Adipose tissue (tissue), 3 donors: ENCODE measurements around the gene SYNJ2. TPM values are rescaled to one million over a fixed set of nuclear protein-coding genes. Genes with fewer than 3 reads are reported as not detected.

Experiments
- H3K27ac ChIP-seq: one replicate; pipeline ENCODE4 v1.5.1; 2013; ENCODE audit warnings: low read depth, low read length
- WGBS, 3 donors: extraction: QIAGEN DNeasy Blood & Tissue Kit; methylation state at CpG; one replicate each; pipeline ENCODE4 v1.1.7; 2013; 5-methylcytosine and 5-hydroxymethylcytosine counted together
- polyA plus RNA-seq, 3 donors: library from polyadenylated mRNA; stranded (reverse); fragments of 200-250 nt; gene quantifications; one replicate each; pipeline ENCODE4 v1.2.3, GENCODE V29; 2013
- donor health status: healthy with polysubstance abuse.
- donor health status: Bipolar disorder and iron deficiency.
- donor health status: healthy.

The SYNJ2 gene
- polyA plus RNA-seq, 3 donors = 2.6 to 6.0 (median 3.8) TPM

DNA sequence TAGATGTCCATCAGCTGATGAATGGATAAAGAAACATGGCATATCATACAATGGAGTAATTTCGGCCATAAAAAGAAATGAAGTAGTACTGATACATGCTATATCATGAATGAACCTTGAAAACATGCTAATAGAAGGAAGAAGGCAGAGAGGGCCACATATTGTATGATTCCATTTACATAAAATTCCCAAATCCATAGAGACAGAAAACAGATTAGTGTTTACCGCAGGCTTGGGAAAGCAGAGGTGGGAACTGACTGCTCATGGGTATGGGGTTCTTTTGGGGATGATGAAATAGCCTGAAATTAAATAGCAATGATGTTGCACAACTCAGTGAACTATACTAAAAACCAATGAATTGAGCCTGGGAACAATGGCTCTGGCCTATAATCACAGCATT lies 128.1 kb downstream of the SYNJ2 start:
- no peak overlapping the region for H3K27ac ChIP-seq
- 72 to 97% (median 92%) methylated on average over 2 of the region's 2 CpGs for WGBS, 3 donors

DNA sequence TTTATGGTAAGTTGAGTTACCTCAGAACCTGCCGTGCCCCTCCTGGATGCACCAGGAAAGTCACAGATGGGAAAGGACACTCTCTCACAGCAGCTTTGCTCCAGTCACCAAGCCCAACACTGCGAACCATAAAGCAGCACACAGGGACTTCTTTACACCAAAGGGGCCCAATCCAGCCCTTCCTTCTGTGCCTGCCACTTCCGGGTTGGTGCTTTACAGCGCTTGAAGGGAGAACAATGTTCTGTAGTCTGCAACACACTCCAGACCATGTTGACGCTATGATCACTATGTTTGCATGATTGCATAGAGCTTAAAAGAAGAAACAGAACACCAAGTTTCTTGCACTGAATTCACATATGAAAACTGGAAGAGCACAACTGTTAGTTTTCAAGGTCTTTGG lies 129.3 kb downstream of the SYNJ2 start:
- 91 to 94% (median 93%) methylated on average over 5 of the region's 5 CpGs for WGBS, 3 donors
- no peak overlapping the region for H3K27ac ChIP-seq

DNA sequence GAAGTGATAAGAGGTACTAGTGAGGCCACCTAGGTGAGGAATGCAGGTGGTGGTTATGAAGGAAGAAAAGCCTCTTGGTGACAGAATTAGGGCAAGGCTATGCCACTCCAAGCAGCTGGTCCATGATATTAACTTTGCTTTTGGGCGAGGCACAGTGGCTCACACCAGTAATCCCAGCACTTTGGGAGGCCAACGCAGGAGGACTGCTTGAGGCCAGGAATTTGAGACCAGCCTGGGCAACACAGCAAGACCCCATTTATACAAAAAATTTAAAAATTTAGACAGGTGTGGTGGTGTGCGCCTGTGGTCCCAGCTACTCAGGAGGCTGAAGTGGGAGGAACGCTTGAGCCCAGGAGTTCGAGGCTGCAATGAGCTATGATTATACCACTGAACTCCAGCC lies 130.3 kb downstream of the SYNJ2 start:
- WGBS, 3 donors = 97 to 100% (median 99%) methylated on average over 5 of the region's 5 CpGs
- H3K27ac ChIP-seq = no peak overlapping the region

DNA sequence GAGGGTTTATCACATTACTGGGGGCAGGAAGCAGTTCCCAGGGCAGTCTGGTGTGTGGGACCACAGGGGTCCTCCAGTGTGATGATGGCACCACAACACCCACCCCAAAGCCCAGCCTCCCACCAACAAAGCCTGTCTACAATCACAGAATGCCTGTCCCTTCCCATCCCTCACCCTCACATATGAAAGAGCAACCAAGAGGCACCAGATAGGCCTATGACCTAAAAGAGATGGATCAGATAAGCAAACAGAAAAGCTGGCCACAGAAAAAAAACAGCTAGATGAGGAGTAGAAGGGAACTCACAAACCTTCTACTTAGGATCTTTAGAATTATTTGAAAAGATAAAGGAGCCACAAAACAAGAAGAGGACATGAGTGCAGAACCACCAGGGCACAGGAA lies 132.1 kb downstream of the SYNJ2 start:
- H3K27ac ChIP-seq = no peak overlapping the region

DNA sequence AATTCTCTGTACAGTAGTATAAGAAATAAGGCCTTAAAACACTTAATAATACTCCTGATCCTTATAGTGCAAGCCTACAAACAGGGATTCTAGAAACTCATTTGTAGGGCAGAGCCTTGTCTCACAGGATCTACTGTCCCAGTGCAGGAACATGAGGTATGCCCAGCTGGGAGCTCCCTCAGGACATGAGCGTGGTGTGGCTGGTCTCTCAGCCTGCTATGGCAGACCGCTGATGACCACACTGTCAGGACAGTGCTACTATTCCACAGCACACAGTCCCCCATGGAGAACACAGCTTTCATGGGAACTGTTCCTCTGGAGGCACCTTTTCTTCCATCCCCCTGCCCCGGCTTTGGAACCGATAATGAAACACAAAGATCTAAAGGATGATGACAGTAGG lies 133.4 kb downstream of the SYNJ2 start:
- whole genome bisulfite sequencing, 3 donors = 90 to 99% (median 98%) methylated on average over 4 of the region's 4 CpGs

DNA sequence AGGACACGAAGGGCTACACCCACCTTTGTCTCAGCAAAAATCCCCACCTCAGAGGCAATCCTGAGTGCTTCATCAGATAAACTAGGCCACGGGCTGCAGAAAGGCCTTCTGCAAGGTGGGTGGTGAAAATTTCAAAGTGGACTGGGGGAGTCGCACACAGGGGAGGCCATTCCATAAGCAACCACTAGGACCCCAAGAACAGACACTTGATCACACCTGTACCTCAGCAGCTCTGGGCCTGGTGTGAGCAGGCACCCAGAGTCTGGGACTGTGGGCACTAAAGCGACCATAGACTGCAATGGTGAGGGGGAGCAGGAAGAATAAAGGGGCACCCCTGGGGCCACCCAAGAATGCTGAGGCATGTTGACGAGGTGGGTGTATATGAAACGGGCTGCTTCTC lies 133.8 kb downstream of the SYNJ2 start:
- no peak overlapping the region for H3K27ac ChIP-seq
- 92 to 96% (median 96%) methylated on average over 6 of the region's 6 CpGs for WGBS, 3 donors

More for the DNA sequence above, 133.4 kb downstream of the SYNJ2 start:
- H3K27ac ChIP-seq = no peak overlapping the region

DNA sequence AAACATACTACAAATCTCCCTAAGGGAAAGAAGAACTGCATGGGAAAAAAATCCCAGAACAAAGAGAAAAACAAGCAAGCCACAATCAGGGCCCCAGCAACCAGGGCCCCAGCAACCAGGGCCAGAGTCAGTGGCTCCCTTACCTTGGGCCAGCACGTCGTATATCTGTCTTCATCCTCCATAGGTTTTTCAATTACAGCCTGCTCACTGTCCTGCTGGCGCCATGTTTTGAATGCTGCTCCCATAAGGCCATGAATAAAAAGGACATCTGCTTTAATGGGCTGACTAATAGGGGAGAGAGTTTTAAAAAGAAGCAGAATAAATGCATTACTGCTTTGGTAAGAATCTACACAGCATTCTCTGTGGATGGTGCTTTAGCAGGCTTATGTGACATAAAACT lies 137.2 kb downstream of the SYNJ2 start:
- 92 to 96% (median 95%) methylated on average over 3 of the region's 3 CpGs for WGBS, 3 donors

DNA sequence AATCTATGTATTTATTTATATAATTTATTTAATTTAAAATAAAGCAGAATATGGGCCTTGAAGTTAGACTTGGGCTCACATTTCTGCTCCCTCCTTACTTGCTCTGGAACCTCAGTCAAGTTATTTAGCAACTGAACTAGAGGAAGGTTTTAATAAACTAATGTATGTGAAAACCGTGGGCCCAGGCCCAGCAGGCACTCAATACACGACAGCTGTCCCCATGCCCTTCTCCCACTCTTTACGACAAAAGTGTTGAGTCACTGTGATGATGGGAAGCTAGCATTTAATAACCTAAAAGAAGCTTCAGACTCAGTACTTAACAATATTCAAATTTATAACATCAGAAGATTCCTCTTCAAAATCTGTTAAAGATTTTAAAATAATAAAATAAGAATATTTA lies 139.7 kb downstream of the SYNJ2 start:
- no peak overlapping the region for H3K27ac ChIP-seq
- WGBS, 3 donors = 74 to 87% (median 75%) methylated on average over 3 of the region's 3 CpGs

More for the DNA sequence above, 137.2 kb downstream of the SYNJ2 start:
- no peak overlapping the region for H3K27ac ChIP-seq

DNA sequence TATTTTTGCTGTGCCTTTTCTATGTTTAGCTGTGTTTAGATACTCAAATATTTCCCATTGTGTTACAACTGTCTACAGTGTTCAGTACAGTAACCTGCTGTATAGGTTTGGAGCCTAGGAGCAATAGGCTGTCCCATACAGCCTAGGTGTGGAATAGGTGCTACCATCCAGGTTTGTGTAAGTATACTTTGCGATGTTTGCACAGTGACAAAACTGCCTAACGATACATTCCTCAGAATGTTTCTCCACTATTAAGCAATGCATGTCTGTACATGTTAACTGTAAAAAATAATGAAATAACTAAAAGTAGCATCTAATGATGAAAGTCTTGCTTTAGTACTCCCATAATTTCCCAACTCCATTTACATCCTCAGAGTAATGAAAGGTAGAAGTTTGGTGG lies 140.4 kb downstream of the SYNJ2 start:
- WGBS, 3 donors = 56 to 85% (median 85%) methylated on average over 2 of the region's 2 CpGs
- H3K27ac ChIP-seq = no peak overlapping the region

DNA sequence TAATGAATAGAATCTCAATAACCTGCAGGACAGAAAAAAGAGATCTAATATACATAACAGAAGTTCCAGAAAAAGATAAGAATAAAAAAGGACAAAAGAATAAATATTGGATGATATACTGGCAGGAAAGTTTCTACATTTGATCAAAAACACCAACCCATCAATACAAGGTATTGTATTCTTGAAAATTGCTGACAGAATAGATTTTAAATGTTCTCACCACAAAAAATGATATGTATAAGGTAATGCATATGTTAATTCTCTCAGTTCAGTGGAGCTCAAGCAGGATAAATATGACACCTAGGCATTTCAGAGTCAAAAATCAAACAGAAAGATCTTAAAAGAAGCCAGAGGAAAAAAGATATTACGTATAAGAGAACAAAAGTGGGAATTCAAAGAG lies 142.6 kb downstream of the SYNJ2 start:
- no peak overlapping the region for H3K27ac ChIP-seq
- WGBS, 3 donors = 96 to 100% (median 97%) methylated on average over 1 of the region's 1 CpG

DNA sequence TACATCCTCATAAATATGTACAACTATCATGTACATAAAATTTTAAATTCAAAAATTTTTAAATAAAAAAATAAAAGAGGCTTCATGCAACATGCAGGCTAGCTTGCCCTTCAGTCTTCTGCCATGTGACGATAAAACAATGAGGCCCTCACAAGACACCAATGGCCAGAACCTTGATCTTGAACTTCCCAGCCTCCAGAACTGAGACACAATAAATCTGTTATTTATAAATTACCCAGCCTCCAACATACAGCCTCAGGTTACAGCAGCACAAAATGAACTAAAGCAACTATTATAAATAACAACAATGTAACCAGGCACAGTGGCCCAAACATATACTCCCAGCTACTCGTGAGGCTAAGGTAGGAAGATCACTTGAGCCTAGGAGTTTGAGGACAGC lies 143.6 kb downstream of the SYNJ2 start:
- no peak overlapping the region for H3K27ac ChIP-seq
- WGBS, 3 donors = 94 to 99% (median 95%) methylated on average over 2 of the region's 2 CpGs

DNA sequence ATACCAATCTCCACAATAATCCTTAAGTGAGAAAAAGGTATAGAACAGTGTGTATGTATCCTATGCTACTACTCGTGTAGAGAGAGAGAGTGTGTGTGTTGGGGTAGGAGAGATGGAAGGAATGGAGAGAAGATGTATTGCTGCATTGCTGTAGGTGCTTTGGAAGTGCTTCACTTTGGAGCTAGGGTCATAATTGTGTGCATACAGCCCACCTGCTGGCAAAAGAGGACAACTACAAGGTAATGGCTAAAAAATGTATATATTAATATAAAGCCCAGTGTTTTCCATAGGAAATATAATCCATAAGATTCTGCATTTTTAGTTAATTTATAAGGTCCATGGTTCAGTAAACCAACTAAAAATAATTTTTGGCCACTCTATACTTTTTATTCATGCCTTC lies 150.3 kb downstream of the SYNJ2 start:
- no peak overlapping the region for H3K27ac ChIP-seq
- WGBS, 3 donors = 41 to 45% (median 42%) methylated on average over 1 of the region's 1 CpG

DNA sequence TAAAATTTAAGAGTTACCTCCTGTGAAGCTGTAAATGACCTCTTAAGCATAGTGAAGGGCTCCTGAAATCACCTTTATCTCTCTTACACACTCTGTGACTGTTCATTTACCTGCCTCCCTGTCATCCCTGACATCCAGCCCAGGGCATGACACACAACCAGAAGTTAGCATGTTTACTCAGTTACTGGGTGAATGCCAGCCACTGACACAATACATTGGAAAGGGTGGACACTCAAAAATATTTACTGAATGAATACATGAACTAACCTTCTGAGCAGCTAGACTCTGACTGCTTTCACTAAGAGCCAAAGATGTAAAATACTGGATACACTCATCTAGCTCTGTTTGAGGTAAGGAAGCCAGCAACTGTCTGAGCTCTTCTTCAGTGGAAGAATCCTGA lies 161.1 kb downstream of the SYNJ2 start:
- H3K27ac ChIP-seq = no peak overlapping the region

DNA sequence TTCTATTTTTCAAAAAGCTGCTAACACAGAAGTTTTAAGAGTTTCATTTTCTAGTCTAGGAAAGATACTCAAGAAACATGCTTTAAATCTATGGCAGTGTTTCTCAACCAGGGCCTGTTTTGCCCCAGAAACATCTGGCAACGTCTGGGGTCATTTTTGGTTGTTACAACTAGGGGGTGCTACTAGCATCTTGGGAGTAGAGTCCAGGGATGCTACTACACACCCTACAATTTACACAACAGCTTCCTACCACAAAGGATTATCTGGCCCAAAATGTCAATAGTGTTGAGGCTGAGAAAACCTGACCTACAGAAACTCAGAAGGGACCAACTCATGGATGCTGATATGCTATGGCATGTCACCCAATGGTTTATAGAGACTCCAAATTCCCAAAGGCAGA lies 162.0 kb downstream of the SYNJ2 start:
- H3K27ac ChIP-seq = no peak overlapping the region
- 38 to 49% (median 47%) methylated on average over 1 of the region's 1 CpG for WGBS, 3 donors

Other genes starting within 250 kb of the SYNJ2 start
- 10 to 100 TPM; 15.9 to 69.1 (median 49.4) TPM for gene SNX9, start 158.6 kb upstream of the SYNJ2 start, polyA plus RNA-seq
- 1 to 10 TPM; 2.6 to 5.6 (median 3.6) TPM for gene SERAC1, start 186.4 kb downstream of the SYNJ2 start, polyA plus RNA-seq
- 10 to 100 TPM in 1 of 3 donors, 1 to 10 TPM in 2; 4.3 to 13.5 (median 7.3) TPM for gene GTF2H5, start 186.5 kb downstream of the SYNJ2 start, polyA plus RNA-seq